Hippocampal formation (tissue), 2 donors: ENCODE results near the gene LINC00305.
A peak's percentile ranks its signal among the peaks of the same experiment; 100 is the strongest.

Experiments
- DNase-seq, 2 donors: peaks; one replicate each; lab custom pipeline; 2025; lab: John Stamatoyannopoulos, UW

The LINC00305 gene

GRCh38 chr18:64115881-64116280 lies 33.0 kb downstream of the LINC00305 start:
- no peak for DNase-seq

GRCh38 chr18:64111950-64112349 lies 36.9 kb downstream of the LINC00305 start:
- no peak for DNase-seq

- no peak for DNase-seq
Observed at GRCh38 chr18:64110692-64111480, 38.0 kb downstream of the LINC00305 start.

- DNase-seq, result no peak
Observed at GRCh38 chr18:64103986-64104385, 44.9 kb downstream of the LINC00305 start.

GRCh38 chr18:64100116-64100922 lies 48.6 kb downstream of the LINC00305 start:
- DNase-seq, result no peak

- DNase-seq, result no peak
Observed at GRCh38 chr18:64099244-64099643, 49.6 kb downstream of the LINC00305 start.

GRCh38 chr18:64097497-64097896 lies 51.4 kb downstream of the LINC00305 start:
- peak in 1 of 2 donors; percentile 16 for DNase-seq

GRCh38 chr18:64095056-64095455 lies 53.8 kb downstream of the LINC00305 start:
- DNase-seq, result no peak

- DNase-seq, result no peak
Observed at GRCh38 chr18:64094210-64094609, 54.7 kb downstream of the LINC00305 start.

- DNase-seq, result no peak
Observed at GRCh38 chr18:64091526-64091925, 57.4 kb downstream of the LINC00305 start.

- no peak for DNase-seq
Observed at GRCh38 chr18:64090876-64091275, 58.0 kb downstream of the LINC00305 start.

GRCh38 chr18:64083916-64084315 lies 65.0 kb downstream of the LINC00305 start:
- no peak for DNase-seq

GRCh38 chr18:64082513-64082912 lies 66.4 kb downstream of the LINC00305 start:
- DNase-seq, result no peak

- no peak for DNase-seq
Observed at GRCh38 chr18:64082054-64082453, 66.8 kb downstream of the LINC00305 start.

GRCh38 chr18:64073971-64074370 lies 74.9 kb downstream of the LINC00305 start:
- DNase-seq, result no peak

GRCh38 chr18:64055019-64055418 lies 93.9 kb downstream of the LINC00305 start:
- no peak for DNase-seq

GRCh38 chr18:64053246-64053645 lies 95.6 kb downstream of the LINC00305 start:
- DNase-seq, result no peak

GRCh38 chr18:64052772-64053171 lies 96.1 kb downstream of the LINC00305 start:
- no peak for DNase-seq

GRCh38 chr18:64044616-64045015 lies 104.3 kb downstream of the LINC00305 start:
- no peak for DNase-seq

GRCh38 chr18:64042728-64043358 lies 106.0 kb downstream of the LINC00305 start:
- no peak for DNase-seq

- peak in 1 of 2 donors; percentile 6 for DNase-seq
Observed at GRCh38 chr18:64037812-64038414, 111.0 kb downstream of the LINC00305 start.

GRCh38 chr18:64032312-64032711 lies 116.6 kb downstream of the LINC00305 start:
- no peak for DNase-seq
